K562 (cell line): ENCODE results near the gene STMND1. TPM values are rescaled to one million over a fixed set of nuclear protein-coding genes. Genes with fewer than 3 reads are reported as not detected.

Experiments used
- ATAC-seq: fragments of 200-7000 bp; cut with Tn5 transposase; 3 replicates; pipeline ENCODE4 v1.9.1; 2020; ENCODE audit warnings: moderate library complexity
- BruUV-seq: library from RNA; stranded (reverse); fragments of 400-500 nt; replicated peaks from 2 replicates; lab custom pipeline; 2021; lab: Mats Ljungman, UMichigan
- CTCF ChIA-PET: fragments of 300-600 bp; formaldehyde crosslinking; extraction: SDS; loops from one replicate; lab custom pipeline; 2021; ENCODE audit warnings: low intra/inter-chr PET ratio; lab: Yijun Ruan, JAX
- POLR2A ChIA-PET: fragments of 300-600, 350-650 bp; sonication (Branson Sonifier 250); formaldehyde crosslinking; extraction: SDS; loops from one replicate; lab custom pipeline; 2021; ENCODE audit warnings: antibody characterized with exemption, inconsistent platforms; lab: Yijun Ruan, JAX
- DNase-seq, 4 experiments: peaks; one replicate each; pipeline versions ENCODE4 v3.0.0 to v3.0.0-alpha.2; 2011 to 2018; ENCODE audit warnings: low spot score in 3 of 4, mixed read lengths in 3 of 4; ENCODE audit errors: extremely low read depth in 1 of 4
- FAIRE-seq: peaks from 2 replicates; lab custom pipeline; 2011; peaks lifted over from hg19 to GRCh38; lab: Jason Lieb, UNC
- H2AFZ ChIP-seq: 2 replicates; pipeline ENCODE4 v1.6.0; 2011; ENCODE audit warnings: low read depth, low read length, control low read depth, inconsistent platforms
- H3K27ac ChIP-seq: fragments of 200-600 bp; 3 replicates; pipeline ENCODE4 v1.8.0; 2011; ENCODE audit warnings: low read depth, mild to moderate bottlenecking, control low read depth, inconsistent platforms, low read length, moderate library complexity, mixed read lengths; ENCODE audit errors: extremely low read depth
- H3K27me3 ChIP-seq, 2 experiments: fragments of 300-600 bp in 1 of 2; 2 replicates in 1 of 2; 3 replicates in 1 of 2; pipeline versions ENCODE4 v1.6.0 to v1.8.0; 2011; ENCODE audit warnings: inconsistent platforms in 2 of 2, low read length in 2 of 2, mild to moderate bottlenecking in 1 of 2, mixed read lengths in 1 of 2, moderate library complexity in 1 of 2; ENCODE audit not compliant: control insufficient read depth in 2 of 2, insufficient read depth in 2 of 2
- H3K36me3 ChIP-seq: fragments of 300-600 bp; 3 replicates; pipeline ENCODE4 v1.8.0; 2011; ENCODE audit warnings: mild to moderate bottlenecking, low read length, inconsistent platforms; ENCODE audit not compliant: control insufficient read depth, insufficient read depth
- H3K4me1 ChIP-seq, 2 experiments: fragments of 200-600 bp in 1 of 2; replicated peaks in 1 of 2; 2 replicates in 1 of 2; 3 replicates in 1 of 2; pipeline versions ENCODE4 v1.5.1 to v1.8.0; 2011; ENCODE audit warnings: inconsistent platforms in 2 of 2, low read length in 2 of 2, mild to moderate bottlenecking in 1 of 2, mixed read lengths in 1 of 2, moderate library complexity in 1 of 2; ENCODE audit not compliant: control insufficient read depth in 2 of 2, insufficient read depth in 2 of 2
- H3K4me2 ChIP-seq: 2 replicates; pipeline ENCODE4 v1.6.1; 2011; ENCODE audit warnings: low read length, control low read depth, inconsistent platforms, mixed read lengths; ENCODE audit not compliant: insufficient read depth
- H3K4me3 ChIP-seq: fragments of 200-600 bp; sonication (generic), shearing (Covaris generic); 2 replicates; pipeline ENCODE4 v1.5.1; 2016; ENCODE audit warnings: control low read depth, inconsistent platforms
- H3K79me2 ChIP-seq: fragments of 200-600 bp; 3 replicates; pipeline ENCODE4 v1.8.0; 2011; ENCODE audit warnings: low read length, inconsistent platforms; ENCODE audit not compliant: control insufficient read depth, insufficient read depth
- H3K9ac ChIP-seq, 2 experiments: 2 replicates each; pipeline versions ENCODE4 v1.6.0 to v1.6.1; 2011; ENCODE audit warnings: low read depth in 2 of 2, low read length in 2 of 2, control low read depth in 1 of 2, inconsistent platforms in 1 of 2, mild to moderate bottlenecking in 1 of 2, mixed read lengths in 1 of 2; ENCODE audit not compliant: insufficient read depth in 1 of 2
- H3K9me1 ChIP-seq: one replicate; pipeline ENCODE4 v1.6.0; 2011; ENCODE audit warnings: inconsistent platforms, mild to moderate bottlenecking, low read length, moderate library complexity; ENCODE audit not compliant: control insufficient read depth, insufficient read depth
- H3K9me3 ChIP-seq: replicated peaks from 2 replicates; pipeline ENCODE4 v1.5.1; 2011; ENCODE audit warnings: low read depth, low read length, inconsistent platforms; ENCODE audit not compliant: control insufficient read depth, insufficient read depth
- H4K20me1 ChIP-seq: replicated peaks from 2 replicates; pipeline ENCODE4 v1.6.1; 2011; ENCODE audit warnings: low read length, inconsistent platforms, mixed read lengths; ENCODE audit not compliant: control insufficient read depth, insufficient read depth
- ARID3B ChIP-seq: fragments of 250-450 bp; sonication (Bioruptor Pico); IDR thresholded peaks from 2 replicates; pipeline ENCODE4 v1.4.0; 2020; ENCODE audit warnings: borderline replicate concordance
- ATF2 ChIP-seq: sonication (generic); formaldehyde crosslinking; IDR thresholded peaks from 2 replicates; pipeline ENCODE4 v1.8.1; 2022; ENCODE audit warnings: missing genetic modification reagents
- CBFB ChIP-seq: sonication (generic); formaldehyde crosslinking; IDR thresholded peaks from 2 replicates; pipeline ENCODE4 v1.4.0; 2020; ENCODE audit warnings: mild to moderate bottlenecking, missing genetic modification reagents
- CBX2 ChIP-seq: fragments of 200-600 bp; sonication (generic); IDR thresholded peaks from one replicate; pipeline ENCODE4 v1.6.1; 2012; ENCODE audit warnings: mild to moderate bottlenecking, low read length, inconsistent platforms; ENCODE audit not compliant: insufficient read depth, poor library complexity, severe bottlenecking
- CBX3 ChIP-seq, 2 experiments: IDR thresholded peaks; 1 replicate in 1 of 2; 2 replicates in 1 of 2; pipeline ENCODE4 v1.6.1; 2012; ENCODE audit warnings: inconsistent platforms in 2 of 2, low read length in 2 of 2, borderline replicate concordance in 1 of 2, control low read depth in 1 of 2
- CCNT2 ChIP-seq: IDR thresholded peaks from 2 replicates; pipeline ENCODE4 v1.6.1; 2011; ENCODE audit warnings: borderline replicate concordance, low read depth, mild to moderate bottlenecking, moderate library complexity, mixed read lengths, low read length; ENCODE audit not compliant: insufficient read length; ENCODE audit errors: extremely low read depth
- MAFF ChIP-seq: IDR thresholded peaks from 2 replicates; pipeline ENCODE4 v1.6.1; 2012; ENCODE audit warnings: low read length, improper control_type of control experiment
- MAFG ChIP-seq: fragments of 450-650 bp; conservative IDR thresholded peaks from 2 replicates; pipeline ENCODE4 v1.6.1; 2016; ENCODE audit warnings: missing genetic modification characterization, missing compliant biosample characterization
- MITF ChIP-seq: IDR thresholded peaks from 2 replicates; pipeline ENCODE4 v1.6.1; 2014; ENCODE audit warnings: antibody characterized with exemption
- NFE2 ChIP-seq: IDR thresholded peaks from 2 replicates; pipeline ENCODE4 v1.6.1; 2014; ENCODE audit warnings: antibody characterized with exemption, low read depth
- NFE2L1 ChIP-seq: fragments of 450-650 bp; IDR thresholded peaks from 2 replicates; pipeline ENCODE4 v1.6.1; 2016; ENCODE audit warnings: missing genetic modification characterization, low read depth, mild to moderate bottlenecking, missing compliant biosample characterization, moderate library complexity, borderline replicate concordance
- POLR2B ChIP-seq: fragments of 450-650 bp; IDR thresholded peaks from 2 replicates; pipeline ENCODE4 v1.6.1; 2018; ENCODE audit warnings: low read depth; ENCODE audit not compliant: partially characterized antibody
- ZC3H11A ChIP-seq: IDR thresholded peaks from 2 replicates; pipeline ENCODE4 v1.6.1; 2012; ENCODE audit warnings: low read depth, low read length, improper control_type of control experiment
- ZNF274 ChIP-seq: IDR thresholded peaks from 2 replicates; pipeline ENCODE4 v1.6.1; 2011; ENCODE audit warnings: low read depth, mild to moderate bottlenecking, low read length, moderate library complexity, borderline replicate concordance
- ZNF316 ChIP-seq: fragments of 450-650 bp; IDR thresholded peaks from 2 replicates; pipeline ENCODE4 v1.6.1; 2016
- ZNF507 ChIP-seq: conservative IDR thresholded peaks from 2 replicates; pipeline ENCODE4 v1.6.1; 2017; ENCODE audit warnings: missing genetic modification characterization, missing compliant biosample characterization
- ZNF551 ChIP-seq: fragments of 250-450 bp; sonication (Bioruptor Pico); IDR thresholded peaks from 2 replicates; pipeline ENCODE4 v1.5.0; 2021; ENCODE audit warnings: mild to moderate bottlenecking, moderate library complexity
- WGBS: fragments of 100-300 bp; shearing (Covaris generic); methylation state at CpG from one replicate; pipeline ENCODE4 v1.1.6; 2016; ENCODE audit warnings: low coverage, mixed read lengths; ENCODE audit not compliant: insufficient coverage; ENCODE audit errors: missing lambda C conversion rate; 5-methylcytosine and 5-hydroxymethylcytosine counted together
- in situ Hi-C: fragments of 300-500 bp; cut with MboI; formaldehyde crosslinking; loops from 4 replicates; pipeline ENCODE4 v1.15.0; 2018; ENCODE audit warnings: inconsistent platforms, mixed read lengths
- intact Hi-C: fragments of 100-400 bp; cut with micrococcal nuclease; formaldehyde crosslinking; loops from 2 replicates; pipeline ENCODE4 v1.14.2; 2022
- polyA plus RNA-seq, 8 experiments: library from polyadenylated mRNA; depleted of rRNA in 4 of 8; stranded (reverse) in 5 of 8; unstranded in 3 of 8; fragments of >200 nt; fragmentation: Nextera tagmentation in 2 of 8; fragmentation: Illumina TruSeq in 1 of 8; extraction: Ambion mirVana in 2 of 8; extraction: Trizol in 1 of 8; gene quantifications; 2 replicates each; pipeline versions ENCODE4 v1.2.1 to v1.2.3, GENCODE V29; 2011 to 2014; ENCODE audit warnings: inconsistent platforms in 1 of 8, missing spikeins in 1 of 8
- total RNA-seq, 7 experiments: library from RNA; depleted of rRNA in 6 of 7; stranded (reverse); fragments of >200 nt in 6 of 7; fragmentation: Illumina TruSeq in 2 of 7; extraction: Trizol in 2 of 7; gene quantifications; 2 replicates each; pipeline versions ENCODE4 v1.2.1 to v1.2.3, GENCODE V29; 2011 to 2021; ENCODE audit warnings: low replicate concordance in 1 of 7

Gene STMND1
- total and polyA plus RNA-seq, 9 of the 15 experiments (the other 6 are each of a cell fraction or from before 2014, with no cell fraction given): not detected

- TF ChIP-seq CCNT2 (no peak), ATF2 (CRISPR knock-in tag) (no peak), ARID3B (CRISPR knock-in tag) (no peak), ZNF274 (no peak)
These were observed 47.2 kb upstream of the STMND1 start (continued) for GRCh38 chr6:17054647-17055046.

- no peak overlapping the region for H3K9ac ChIP-seq
- TF ChIP-seq ZNF551 (no peak), POLR2B (no peak), NFE2L1 (tag) (peak; percentile 52; the same call in 1 of the 2 replicates), NFE2 (0 out of 2 replicates have a peak, but pooled peaks have one; percentile 27), MITF (no peak), CBX2 (no peak), ZC3H11A (no peak), MAFF (0 out of 2 replicates have a peak, but pooled peaks have one; percentile 25), CBFB (CRISPR knock-in tag) (no peak), ZNF316 (peak; percentile 21; the same call in 1 of the 2 replicates), MAFG (tag) (peak; percentile 64), CBX3 (IDR thresholded peaks at IDR 0.05; ENCODE audit: borderline replicate concordance in 1 of 2, low read length in 2 of 2) (no peak), ZNF507 (tag) (no peak)
- no peaks in the 10 kb centered on the region for H4K20me1 ChIP-seq
- no peak overlapping the region for H3K4me3 ChIP-seq
- in situ Hi-C loops (no loop called here), intact Hi-C loops (no loop called here)
- ATAC-seq: no peak
- BruUV-seq: no TSS peak
- H3K27me3 ChIP-seq: peaks cover 0 to 4% of the 10 kb centered on the region in 2 experiments; a peak in 3 of 5 replicates
- DNase-seq: no peak
- H2AFZ ChIP-seq: no peak overlapping the region
- ChIA-PET POLR2A (no interaction called here), CTCF (no interaction called here)
- H3K27ac ChIP-seq: no peak overlapping the region
- H3K79me2 ChIP-seq: no peaks in the 10 kb centered on the region
- H3K4me2 ChIP-seq: no peak overlapping the region
- 2% methylated on average over 2 of the region's 2 CpGs for WGBS
- no peaks in the 10 kb centered on the region for H3K9me1 ChIP-seq
- no peak for FAIRE-seq
- no peaks in the 10 kb centered on the region for H3K9me3 ChIP-seq
- H3K4me1 ChIP-seq: no peaks in the 10 kb centered on the region
- no peaks in the 10 kb centered on the region for H3K36me3 ChIP-seq
These were observed 44.5 kb upstream of the STMND1 start for GRCh38 chr6:17057322-17057721.
